Measurements from ENCODE around the gene HOXB7.

Gene HOXB7

GRCh38 chr17:48622857-48623256 lies 12.0 kb upstream of the HOXB7 start:
- no peak for DNase-seq

GRCh38 chr17:48621410-48622392 lies 10.9 kb upstream of the HOXB7 start:
- no peak for DNase-seq

DNA sequence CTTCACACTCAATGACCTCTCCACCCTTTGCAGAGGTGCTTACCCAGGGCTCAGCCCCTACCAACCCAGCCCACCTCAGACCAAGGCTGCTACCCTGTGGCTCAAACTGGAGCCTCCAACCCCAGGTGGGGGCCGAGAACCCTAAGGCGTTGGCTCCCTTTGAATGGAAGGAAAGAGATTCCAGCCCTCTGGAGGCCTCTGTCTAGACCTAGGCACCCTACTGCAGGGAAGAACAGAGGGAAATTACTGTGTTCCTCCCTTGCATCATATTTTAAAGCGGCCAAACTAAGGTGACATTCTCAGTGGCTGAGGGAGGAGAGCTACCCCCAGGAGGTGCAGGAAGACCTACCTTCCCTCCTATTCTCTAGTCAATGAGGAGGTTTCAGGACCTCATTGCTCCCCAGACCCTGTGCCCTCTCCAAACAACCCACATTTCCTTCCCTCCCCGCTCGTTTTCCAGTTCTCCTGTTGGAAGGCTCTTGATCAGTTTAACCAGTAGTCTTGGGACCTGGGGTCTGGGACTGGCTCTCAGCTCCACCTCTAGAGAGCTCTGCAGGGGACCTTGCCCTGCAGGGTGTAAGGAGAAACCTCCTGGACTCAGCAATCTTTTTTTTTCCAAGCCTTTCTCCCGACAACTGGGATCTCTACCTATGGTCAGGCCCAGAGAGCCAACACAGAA lies 9.8 kb upstream of the HOXB7 start:
- DNase-seq, result no peak

- no peak for DNase-seq
Observed at GRCh38 chr17:48619826-48620449, 9.1 kb upstream of the HOXB7 start.

- DNase-seq, result peak; percentile 50 to 86
Observed at GRCh38 chr17:48618256-48618896, 7.6 kb upstream of the HOXB7 start.

GRCh38 chr17:48617471-48618255 lies 6.8 kb upstream of the HOXB7 start:
- DNase-seq, result no peak

DNA sequence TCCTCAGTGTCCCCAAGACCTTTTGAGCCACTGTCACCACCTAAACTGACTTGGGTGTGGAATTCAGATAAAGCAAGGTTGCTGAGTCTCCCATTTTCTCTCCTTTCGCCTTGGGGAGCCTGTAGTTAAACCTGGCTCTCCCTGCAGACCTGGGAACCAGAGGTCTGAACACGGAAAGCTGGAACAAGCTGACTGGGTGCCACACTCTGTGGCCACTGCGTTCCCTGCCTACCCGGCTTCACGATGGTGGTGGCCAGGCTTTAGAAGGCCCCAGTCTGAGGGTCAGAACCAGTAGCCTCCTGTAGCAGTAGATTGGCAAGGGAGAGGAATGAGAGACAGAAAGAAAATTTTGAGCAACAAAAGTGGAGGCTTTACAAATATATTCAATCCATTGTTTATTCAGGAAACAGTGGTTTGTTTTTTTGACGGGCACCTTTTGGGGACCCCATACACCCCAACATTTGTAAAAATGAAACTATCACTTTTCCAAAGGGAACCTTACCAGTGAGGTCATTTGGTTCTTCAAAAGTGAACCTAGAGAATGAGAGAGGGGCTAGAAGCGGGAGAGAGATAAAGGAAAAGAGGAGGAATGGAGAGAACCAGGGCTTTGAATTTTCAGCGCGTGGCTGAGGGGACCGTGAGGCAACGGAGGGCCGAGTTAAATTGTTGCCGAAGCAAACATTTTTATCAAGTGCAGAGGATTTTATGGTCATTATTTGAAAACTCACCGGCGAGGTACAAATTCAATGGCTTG lies 6.1 kb upstream of the HOXB7 start:
- DNase-seq, result no peak

GRCh38 chr17:48615963-48616716 lies 5.3 kb upstream of the HOXB7 start:
- DNase-seq, result no peak

GRCh38 chr17:48615047-48615962 lies 4.5 kb upstream of the HOXB7 start, which contains the start of gene HOXB8:
Gene HOXB8, minus strand, starts transcription at chr17:48615292. Its CDS starts 588 bp downstream, at chr17:48614704.
- no peak for DNase-seq

DNA sequence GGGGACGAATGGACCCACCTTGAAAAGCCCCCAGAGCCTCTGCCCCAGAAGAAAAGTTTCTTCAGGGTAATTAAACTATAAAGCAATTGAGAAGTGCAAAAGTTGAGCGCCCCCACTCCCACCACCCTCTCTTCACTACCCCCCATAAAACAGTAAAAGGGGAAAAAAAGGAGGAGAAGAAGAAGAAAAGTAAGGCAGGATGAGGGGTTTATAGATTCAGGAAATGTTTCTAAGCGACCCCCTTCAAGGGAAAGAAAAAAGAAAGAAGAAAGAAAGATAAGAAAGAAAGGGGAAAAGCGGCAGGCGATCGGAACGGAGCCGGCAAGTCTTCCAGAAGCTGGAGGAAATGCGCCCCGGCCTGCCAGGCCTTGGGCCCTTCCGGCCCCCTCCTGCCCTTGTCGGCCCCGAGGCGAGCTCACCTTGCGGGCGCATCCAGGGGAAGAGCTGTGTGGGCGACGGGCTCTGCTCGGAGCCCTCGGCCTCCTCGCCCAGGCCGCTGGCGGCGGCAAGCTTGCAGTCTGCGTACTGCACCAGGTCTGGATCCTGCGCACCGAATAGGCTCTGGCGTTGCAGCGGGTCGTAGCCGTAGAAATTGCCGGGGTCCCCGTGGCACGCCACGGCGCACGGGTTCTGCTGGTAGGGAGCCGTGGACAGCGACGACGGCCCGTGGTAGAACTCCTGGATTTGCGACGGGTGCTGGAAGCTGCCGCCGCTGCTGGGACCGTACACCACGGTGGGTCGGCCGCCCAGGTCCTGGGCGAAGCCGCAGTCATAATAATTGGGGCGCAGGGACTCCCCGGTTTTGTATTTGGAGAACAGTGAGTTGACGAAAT lies 3.3 kb upstream of the HOXB7 start:
- peak in 1 of 2 experiments; percentile 46 for DNase-seq

DNA sequence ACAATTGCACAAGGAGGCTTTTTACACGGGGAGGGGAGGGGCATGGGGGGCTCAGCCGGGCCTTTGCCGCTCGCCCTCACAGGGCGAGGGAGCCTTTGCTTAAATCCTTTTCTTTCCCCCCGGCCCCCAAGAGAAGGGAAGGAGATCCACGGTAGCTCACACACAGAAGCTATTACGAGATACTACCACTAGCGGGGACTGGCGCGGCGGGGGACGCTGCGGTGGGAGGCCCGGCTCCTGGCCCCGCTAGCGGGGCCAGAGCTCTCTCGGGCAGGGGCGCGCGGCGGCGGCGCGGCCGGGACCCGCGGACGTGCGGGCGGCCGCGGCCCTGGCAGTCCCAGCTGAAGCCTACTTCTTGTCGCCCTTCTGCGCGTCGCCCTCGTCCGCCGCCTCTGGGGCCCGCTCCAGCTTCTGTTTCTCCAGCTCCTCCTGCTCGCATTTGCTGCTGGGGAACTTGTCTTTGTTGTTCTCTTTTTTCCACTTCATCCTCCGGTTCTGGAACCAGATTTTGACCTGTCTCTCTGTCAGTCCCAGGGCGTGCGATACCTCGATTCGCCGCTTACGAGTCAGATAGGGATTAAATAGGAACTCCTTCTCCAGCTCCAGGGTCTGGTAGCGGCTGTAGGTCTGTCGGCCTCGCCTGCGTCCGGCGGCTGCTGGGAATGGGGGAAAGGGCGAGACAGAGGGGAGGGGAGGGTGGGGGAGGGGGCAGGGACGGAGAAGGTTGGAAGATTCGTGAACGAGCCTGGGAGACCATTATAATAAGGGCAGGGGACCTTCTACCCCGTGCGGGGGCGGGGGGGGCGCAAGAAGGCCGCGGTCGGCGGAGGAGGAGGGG lies 2.3 kb upstream of the HOXB7 start:
- DNase-seq, result peak in 1 of 2 experiments; percentile 56

GRCh38 chr17:48612456-48612853 lies 1.6 kb upstream of the HOXB7 start:
- no peak for DNase-seq

GRCh38 chr17:48611681-48612455 lies 1.1 kb upstream of the HOXB7 start:
- no peak for DNase-seq

- peak in 1 of 2 experiments; percentile 48 for DNase-seq
Observed at GRCh38 chr17:48611213-48611612, 396 bp upstream of the HOXB7 start.

DNA sequence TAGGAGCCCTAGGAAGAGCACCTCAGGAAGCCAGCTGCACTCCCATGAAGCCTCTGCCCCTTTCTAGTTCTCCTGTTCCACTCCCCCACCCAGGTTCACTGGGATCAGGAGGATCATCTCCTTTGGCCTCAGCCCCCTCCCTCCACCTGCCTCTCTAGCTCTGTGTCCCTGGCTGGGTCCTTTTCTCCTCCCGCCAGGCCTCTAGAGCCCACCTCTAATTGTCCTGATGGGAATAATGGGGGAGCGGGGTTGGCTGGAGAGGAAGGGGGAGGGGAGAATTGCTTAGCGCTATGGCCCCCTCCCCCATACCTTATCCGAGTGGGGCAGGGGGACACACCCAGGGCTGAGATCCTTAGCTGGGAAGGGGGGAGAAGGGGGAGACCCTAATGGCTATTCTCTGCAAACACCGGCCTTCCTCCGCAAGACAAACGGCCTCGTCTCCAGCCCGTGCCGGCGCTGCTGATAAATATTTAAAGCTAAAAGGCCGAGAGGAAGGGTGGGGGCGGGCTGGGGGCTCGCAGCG lies 997 bp downstream of the HOXB7 start:
- no peak for DNase-seq

DNA sequence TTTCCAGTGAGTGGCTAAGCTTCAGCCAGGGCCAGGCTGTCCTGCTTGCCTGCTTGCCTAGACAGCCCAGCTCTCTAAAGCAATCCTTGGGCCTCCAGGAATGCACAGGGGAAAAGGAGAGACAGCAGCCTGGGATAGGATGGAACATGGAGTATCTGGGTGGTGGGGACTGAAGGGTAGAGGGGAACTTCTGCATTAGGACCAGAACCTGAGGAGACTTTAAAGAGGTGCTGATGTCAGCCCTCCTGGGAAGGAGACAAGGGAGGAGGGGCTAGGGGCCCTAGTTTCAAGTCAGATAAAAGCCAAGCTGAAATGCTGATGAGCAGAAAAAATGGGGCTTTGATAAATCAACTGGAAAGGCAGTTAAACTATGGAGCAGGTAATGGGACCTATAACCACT lies 1.8 kb downstream of the HOXB7 start:
- DNase-seq, result no peak

- DNase-seq, result no peak
Observed at GRCh38 chr17:48608494-48608834, 2.4 kb downstream of the HOXB7 start.

All from NCI-H524 (cell line).